NOMO-1 treated with dmso at 0.1 percent for 144 hours (cell line): ENCODE results near the gene DMRT2.

Experiments used
- DNase-seq: peaks from one replicate; lab custom pipeline; 2025; ENCODE audit not compliant: unreplicated experiment; lab: John Stamatoyannopoulos, UW

Gene DMRT2

GRCh38 chr9:1046639-1047572 is 3.3 kb upstream of the DMRT2 start:
- DNase-seq: no peak

- DNase-seq: no peak
Observed at GRCh38 chr9:1047591-1048230, 2.4 kb upstream of the DMRT2 start.

GRCh38 chr9:1048231-1048619 is 1.9 kb upstream of the DMRT2 start:
- DNase-seq: no peak

- no peak for DNase-seq
Observed at GRCh38 chr9:1048811-1049210, 1.3 kb upstream of the DMRT2 start.

GRCh38 chr9:1049641-1050040 is 516 bp upstream of the DMRT2 start:
- DNase-seq: no peak

GRCh38 chr9:1051210-1051583 is 1.0 kb downstream of the DMRT2 start:
- no peak for DNase-seq

- no peak for DNase-seq
Observed at GRCh38 chr9:1051584-1052275, 1.6 kb downstream of the DMRT2 start.

- DNase-seq: no peak
Observed at GRCh38 chr9:1052365-1053281, 2.5 kb downstream of the DMRT2 start.

GRCh38 chr9:1053282-1053621 is 3.1 kb downstream of the DMRT2 start:
- no peak for DNase-seq

GRCh38 chr9:1053986-1054425 is 3.8 kb downstream of the DMRT2 start:
- DNase-seq: no peak

GRCh38 chr9:1055166-1055565 is 5.0 kb downstream of the DMRT2 start:
- no peak for DNase-seq

- no peak for DNase-seq
Observed at GRCh38 chr9:1057910-1058309, 7.8 kb downstream of the DMRT2 start.

GRCh38 chr9:1058826-1059487 is 8.8 kb downstream of the DMRT2 start:
- no peak for DNase-seq

- no peak for DNase-seq
Observed at GRCh38 chr9:1065130-1065529, 15.0 kb downstream of the DMRT2 start.

- no peak for DNase-seq
Observed at GRCh38 chr9:1070692-1071091, 20.5 kb downstream of the DMRT2 start.

- DNase-seq: no peak
Observed at GRCh38 chr9:1071730-1072129, 21.6 kb downstream of the DMRT2 start.

- DNase-seq: no peak
Observed at GRCh38 chr9:1073497-1073896, 23.3 kb downstream of the DMRT2 start.

GRCh38 chr9:1077616-1078015 is 27.5 kb downstream of the DMRT2 start:
- no peak for DNase-seq

GRCh38 chr9:1083325-1083913 is 33.3 kb downstream of the DMRT2 start:
- DNase-seq: no peak

GRCh38 chr9:1085086-1085485 is 34.9 kb downstream of the DMRT2 start:
- DNase-seq: no peak
